ENCODE measurements around the gene RAX2. TPM values are rescaled to one million over a fixed set of nuclear protein-coding genes. Genes with fewer than 3 reads are reported as not detected.

RAX2 gene
- total and polyA plus RNA-seq, 2 donors (not counting 1 experiment from before 2014, with no cell fraction given) = not detected

DNA sequence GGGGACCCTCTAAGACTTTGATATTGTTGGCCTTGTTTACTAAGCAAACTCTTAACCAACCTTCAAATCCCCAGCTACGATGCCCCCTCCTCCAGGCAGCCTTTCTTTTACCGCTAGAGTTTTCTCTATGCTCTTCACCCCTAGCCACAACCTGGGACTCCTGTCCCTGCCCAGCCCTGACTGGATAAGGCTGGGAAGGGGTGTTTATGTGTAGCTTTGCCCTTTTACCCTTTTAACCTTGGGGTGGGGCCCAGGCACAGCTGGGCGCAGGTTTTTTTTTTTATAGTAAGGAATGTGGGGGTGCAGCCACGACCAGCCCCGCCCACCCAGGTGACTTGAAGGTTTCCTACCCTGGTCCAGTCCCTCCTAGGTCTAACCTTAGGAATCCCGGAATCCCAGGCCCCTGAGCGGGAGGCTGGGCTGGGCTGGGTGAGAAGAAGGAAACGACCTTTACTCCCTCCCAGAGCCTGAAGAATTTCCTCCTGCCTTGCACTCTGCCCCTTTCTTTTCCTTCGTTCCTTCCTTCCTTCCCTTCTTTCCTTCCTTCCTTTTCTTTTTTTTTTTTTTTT is 51.6 kb downstream of the RAX2 start:
- Histone ChIP-seq H3K4me3 (replicated peaks in 1 of 4; ENCODE audit: control extremely low read depth in 1 of 4, insufficient read depth in 1 of 4, low read depth in 3 of 4, low read length in 4 of 4) (no peak overlapping the region), H3K9ac (ENCODE audit: insufficient read depth, low read length) (no peak overlapping the region), H3K4me1 (ENCODE audit: control insufficient read depth, extremely low read depth, insufficient read depth, low read length) (no peaks in the 10 kb centered on the region), H4K20me1 (ENCODE audit: control insufficient read depth, extremely low read depth, insufficient read depth, low read length) (no peaks in the 10 kb centered on the region), H3K27ac (ENCODE audit: insufficient read depth, low read length) (no peak overlapping the region), H3K79me2 (ENCODE audit: control insufficient read depth, insufficient read depth, low read length) (no peaks in the 10 kb centered on the region), H2AFZ (ENCODE audit: low read length) (no peak overlapping the region), H3K36me3 (ENCODE audit: control insufficient read depth, insufficient read depth, low read length) (no peaks in the 10 kb centered on the region), H3K27me3 (ENCODE audit: control insufficient read depth, insufficient read depth, low read length) (peaks cover 21% of the 10 kb centered on the region), H3K9me3 (ENCODE audit: control insufficient read depth, insufficient read depth, low read depth, low read length) (no peaks in the 10 kb centered on the region), H3K4me2 (ENCODE audit: extremely low read depth, insufficient read depth, low read length) (no peak overlapping the region)
- TF ChIP-seq EZH2 (IDR thresholded peaks at IDR 0.05; ENCODE audit: low read length, missing control alignments) = no peak
- TF ChIP-seq, protein P1, sequence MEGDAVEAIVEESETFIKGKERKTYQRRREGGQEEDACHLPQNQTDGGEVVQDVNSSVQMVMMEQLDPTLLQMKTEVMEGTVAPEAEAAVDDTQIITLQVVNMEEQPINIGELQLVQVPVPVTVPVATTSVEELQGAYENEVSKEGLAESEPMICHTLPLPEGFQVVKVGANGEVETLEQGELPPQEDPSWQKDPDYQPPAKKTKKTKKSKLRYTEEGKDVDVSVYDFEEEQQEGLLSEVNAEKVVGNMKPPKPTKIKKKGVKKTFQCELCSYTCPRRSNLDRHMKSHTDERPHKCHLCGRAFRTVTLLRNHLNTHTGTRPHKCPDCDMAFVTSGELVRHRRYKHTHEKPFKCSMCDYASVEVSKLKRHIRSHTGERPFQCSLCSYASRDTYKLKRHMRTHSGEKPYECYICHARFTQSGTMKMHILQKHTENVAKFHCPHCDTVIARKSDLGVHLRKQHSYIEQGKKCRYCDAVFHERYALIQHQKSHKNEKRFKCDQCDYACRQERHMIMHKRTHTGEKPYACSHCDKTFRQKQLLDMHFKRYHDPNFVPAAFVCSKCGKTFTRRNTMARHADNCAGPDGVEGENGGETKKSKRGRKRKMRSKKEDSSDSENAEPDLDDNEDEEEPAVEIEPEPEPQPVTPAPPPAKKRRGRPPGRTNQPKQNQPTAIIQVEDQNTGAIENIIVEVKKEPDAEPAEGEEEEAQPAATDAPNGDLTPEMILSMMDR (conservative IDR thresholded peaks at IDR 0.05 in 1 of 2, IDR thresholded peaks at IDR 0.05 in 1 of 2; ENCODE audit: low read depth in 1 of 2, low read length in 2 of 2) = no peak
- no peak for DNase-seq (ENCODE audit: low read depth in 2 of 2)

DNA sequence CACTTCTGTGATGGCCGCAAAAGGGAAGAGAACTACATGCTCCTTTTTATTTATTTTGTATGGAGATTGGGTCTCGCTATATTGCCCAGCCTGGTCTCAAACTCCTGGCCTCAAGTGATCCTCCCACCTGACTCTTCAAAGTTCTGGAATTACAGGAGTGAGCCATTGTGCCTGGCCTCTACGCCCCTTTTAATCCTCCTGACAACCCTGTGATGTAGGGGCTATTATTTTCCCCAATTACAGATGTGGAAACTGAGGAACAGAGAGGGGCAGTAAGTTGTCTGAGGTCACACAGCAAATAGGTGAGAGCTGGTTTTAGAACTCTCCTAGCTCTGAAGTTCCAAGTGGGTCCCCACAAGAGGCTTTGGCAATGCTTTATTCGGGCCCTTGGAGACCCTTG is 52.2 kb downstream of the RAX2 start:
- Histone ChIP-seq H3K79me2 (ENCODE audit: control insufficient read depth, insufficient read depth, low read length) (no peaks in the 10 kb centered on the region), H3K36me3 (ENCODE audit: control insufficient read depth, insufficient read depth, low read length) (no peaks in the 10 kb centered on the region), H3K9ac (ENCODE audit: insufficient read depth, low read length) (no peak overlapping the region), H3K27ac (ENCODE audit: insufficient read depth, low read length) (no peak overlapping the region), H4K20me1 (ENCODE audit: control insufficient read depth, extremely low read depth, insufficient read depth, low read length) (no peaks in the 10 kb centered on the region), H3K27me3 (ENCODE audit: control insufficient read depth, insufficient read depth, low read length) (peaks cover 21% of the 10 kb centered on the region), H2AFZ (ENCODE audit: low read length) (no peak overlapping the region), H3K4me1 (ENCODE audit: control insufficient read depth, extremely low read depth, insufficient read depth, low read length) (no peaks in the 10 kb centered on the region), H3K4me3 (replicated peaks in 1 of 4; ENCODE audit: control extremely low read depth in 1 of 4, insufficient read depth in 1 of 4, low read depth in 3 of 4, low read length in 4 of 4) (no peak overlapping the region), H3K9me3 (ENCODE audit: control insufficient read depth, insufficient read depth, low read depth, low read length) (no peaks in the 10 kb centered on the region), H3K4me2 (ENCODE audit: extremely low read depth, insufficient read depth, low read length) (no peak overlapping the region)
- DNase-seq (ENCODE audit: low read depth in 2 of 2) = no peak
- TF ChIP-seq, protein P1 (conservative IDR thresholded peaks at IDR 0.05 in 1 of 2, IDR thresholded peaks at IDR 0.05 in 1 of 2; ENCODE audit: low read depth in 1 of 2, low read length in 2 of 2) = no peak
- no peak for TF ChIP-seq EZH2 (IDR thresholded peaks at IDR 0.05; ENCODE audit: low read length, missing control alignments)

Other genes with a start within 250 kb of the RAX2 start
- not detected in 2 replicates for gene TEKTIP1, start 233.1 kb downstream of the RAX2 start, total RNA-seq
- not detected in 2 replicates for gene TEKTIP1, start 233.1 kb downstream of the RAX2 start, polyA plus RNA-seq
- gene MFSD12, start 214.6 kb downstream of the RAX2 start, total RNA-seq = 69.9 and 79.9 TPM in 2 replicates
- 19.9 and 20.6 TPM in 2 replicates for gene MFSD12, start 214.6 kb downstream of the RAX2 start, polyA plus RNA-seq
- 55.5 and 63.6 TPM in 2 replicates for gene HMG20B, start 199.3 kb downstream of the RAX2 start, total RNA-seq
- 27.3 and 30.1 TPM in 2 replicates for gene HMG20B, start 199.3 kb downstream of the RAX2 start, polyA plus RNA-seq
- under 0.01 TPM in 2 replicates for gene GIPC3, start 186.8 kb downstream of the RAX2 start, total RNA-seq
- 0.20 and 0.60 TPM in 2 replicates for gene GIPC3, start 186.8 kb downstream of the RAX2 start, polyA plus RNA-seq
- 0.77 and 1.8 TPM in 2 replicates for gene TBXA2R, start 165.4 kb downstream of the RAX2 start, total RNA-seq
- gene TBXA2R, start 165.4 kb downstream of the RAX2 start, polyA plus RNA-seq = 1.1 and 1.3 TPM in 2 replicates
- 19.7 and 20.0 TPM in 2 replicates for gene CACTIN, start 145.4 kb downstream of the RAX2 start, total RNA-seq
- 6.7 and 9.4 TPM in 2 replicates for gene CACTIN, start 145.4 kb downstream of the RAX2 start, polyA plus RNA-seq
- 11.3 and 16.7 TPM in 2 replicates for gene PIP5K1C, start 71.8 kb downstream of the RAX2 start, total RNA-seq
- gene PIP5K1C, start 71.8 kb downstream of the RAX2 start, polyA plus RNA-seq = 8.7 and 12.9 TPM in 2 replicates
- gene TJP3, start 63.8 kb downstream of the RAX2 start, total RNA-seq = not detected in 2 replicates
- not detected in 2 replicates for gene TJP3, start 63.8 kb downstream of the RAX2 start, polyA plus RNA-seq
- gene APBA3, start 10.5 kb downstream of the RAX2 start, total RNA-seq = 21.8 and 22.3 TPM in 2 replicates
- gene APBA3, start 10.5 kb downstream of the RAX2 start, polyA plus RNA-seq = 2.7 TPM in 2 replicates
- gene MRPL54, start 9.5 kb downstream of the RAX2 start, total RNA-seq = 42.6 and 45.4 TPM in 2 replicates
- 29.7 and 32.5 TPM in 2 replicates for gene MRPL54, start 9.5 kb downstream of the RAX2 start, polyA plus RNA-seq
- under 0.01 TPM in 1 of 2 replicates, not detected in the other for gene MATK, start 14.2 kb upstream of the RAX2 start, total RNA-seq
- gene MATK, start 14.2 kb upstream of the RAX2 start, polyA plus RNA-seq = not detected in 2 replicates
- gene ZFR2, start 96.8 kb upstream of the RAX2 start, total RNA-seq = not detected in 2 replicates
- gene ZFR2, start 96.8 kb upstream of the RAX2 start, polyA plus RNA-seq = not detected in 2 replicates
- not detected in 2 replicates for gene ATCAY, start 108.5 kb upstream of the RAX2 start, total RNA-seq
- gene ATCAY, start 108.5 kb upstream of the RAX2 start, polyA plus RNA-seq = 0.01 and 0.05 TPM in 2 replicates
- not detected in 2 replicates for gene NMRK2, start 160.8 kb upstream of the RAX2 start, total RNA-seq
- not detected in 2 replicates for gene NMRK2, start 160.8 kb upstream of the RAX2 start, polyA plus RNA-seq
- 113 and 114 TPM in 2 replicates for gene DAPK3, start 198.9 kb upstream of the RAX2 start, total RNA-seq
- gene DAPK3, start 198.9 kb upstream of the RAX2 start, polyA plus RNA-seq = 68.0 and 69.8 TPM in 2 replicates
- 2,646 and 3,813 TPM in 2 replicates for gene EEF2, start 213.2 kb upstream of the RAX2 start, total RNA-seq
- gene EEF2, start 213.2 kb upstream of the RAX2 start, polyA plus RNA-seq = 976 and 986 TPM in 2 replicates
- 12.1 and 14.9 TPM in 2 replicates for gene PIAS4, start 235.5 kb upstream of the RAX2 start, total RNA-seq
- 6.6 and 7.3 TPM in 2 replicates for gene PIAS4, start 235.5 kb upstream of the RAX2 start, polyA plus RNA-seq

Data from fibroblast of lung (primary cell).